PC-9 (cell line): Measurements from ENCODE around the gene CTSG. TPM values are rescaled to one million over a fixed set of nuclear protein-coding genes. Genes with fewer than 3 reads are reported as not detected.

ENCODE experiments used
- BruUV-seq: library from RNA; stranded (reverse); fragments of 400-500 nt; replicated peaks from 2 replicates; lab custom pipeline; 2021; lab: Mats Ljungman, UMichigan
- CTCF ChIA-PET: fragments of 300-600 bp; sonication (Branson Sonifier 250); formaldehyde crosslinking; loops from one replicate; lab custom pipeline; 2022; ENCODE audit warnings: antibody characterized with exemption; lab: Charles Lee
- POLR2A ChIA-PET: fragments of 300-600 bp; sonication (Branson Sonifier 250); formaldehyde crosslinking; loops from one replicate; lab custom pipeline; 2022; ENCODE audit warnings: antibody characterized with exemption; ENCODE audit not compliant: unreplicated experiment; lab: Charles Lee
- DNase-seq, 2 experiments: peaks; one replicate each; pipeline versions ENCODE4 v3.0.0 to v3.0.0-alpha.2; 2015 to 2022; ENCODE audit warnings: mixed read lengths in 1 of 2
- H2AFZ ChIP-seq: fragments of 200-600 bp; sonication (generic); 2 replicates; pipeline ENCODE4 v1.8.1; 2017; ENCODE audit warnings: antibody characterized with exemption
- H3F3A ChIP-seq: fragments of 200-600 bp; sonication (generic); 2 replicates; pipeline ENCODE4 v1.8.1; 2017; ENCODE audit warnings: antibody characterized with exemption, mild to moderate bottlenecking, low read depth; ENCODE audit not compliant: insufficient read depth
- H3K27ac ChIP-seq: fragments of 200-600 bp; sonication (generic); 2 replicates; pipeline ENCODE4 v1.6.1; 2016; ENCODE audit warnings: mixed run types
- H3K27me3 ChIP-seq: fragments of 200-600 bp; sonication (generic); 2 replicates; pipeline ENCODE4 v1.6.1; 2016; ENCODE audit warnings: low read depth, mixed run types; ENCODE audit not compliant: insufficient read depth
- H3K36me3 ChIP-seq: fragments of 200-600 bp; sonication (generic); 2 replicates; pipeline ENCODE4 v1.6.1; 2016; ENCODE audit warnings: low read depth, mixed run types
- H3K4me1 ChIP-seq: fragments of 200-600 bp; sonication (generic); replicated peaks from 2 replicates; pipeline ENCODE4 v1.6.1; 2016; ENCODE audit warnings: mixed run types; ENCODE audit not compliant: insufficient read depth
- H3K4me2 ChIP-seq: fragments of 200-600 bp; sonication (generic); 2 replicates; pipeline ENCODE4 v1.6.1; 2017; ENCODE audit warnings: mixed run types
- H3K4me3 ChIP-seq: fragments of 200-600 bp; sonication (generic); 2 replicates; pipeline ENCODE4 v1.6.1; 2016; ENCODE audit warnings: mixed run types
- H3K79me2 ChIP-seq: fragments of 200-600 bp; sonication (generic); 2 replicates; pipeline ENCODE4 v1.6.1; 2017; ENCODE audit warnings: low read depth, mixed run types
- H3K9me2 ChIP-seq: fragments of 200-600 bp; sonication (generic); 2 replicates; pipeline ENCODE4 v1.8.1; 2017; ENCODE audit warnings: mild to moderate bottlenecking; ENCODE audit not compliant: insufficient read depth
- H3K9me3 ChIP-seq: fragments of 200-600 bp; sonication (generic); 2 replicates; pipeline ENCODE4 v1.8.1; 2016; ENCODE audit warnings: low read depth; ENCODE audit not compliant: insufficient read depth
- H4K20me1 ChIP-seq: fragments of 200-600 bp; sonication (generic); 2 replicates; pipeline ENCODE4 v1.8.1; 2017; ENCODE audit not compliant: insufficient read depth
- CTCF ChIP-seq: fragments of 200-600 bp; sonication (generic); conservative IDR thresholded peaks from 2 replicates; pipeline ENCODE4 v1.6.1; 2017; ENCODE audit warnings: mixed run types, antibody characterized with exemption, mild to moderate bottlenecking, moderate library complexity
- EZH2 ChIP-seq: fragments of 200-600 bp; sonication (generic); IDR thresholded peaks from 2 replicates; pipeline ENCODE4 v1.8.0; 2017; ENCODE audit warnings: antibody characterized with exemption, low read depth
- intact Hi-C: fragments of 100-400 bp; cut with micrococcal nuclease; formaldehyde crosslinking; loops from one replicate; pipeline ENCODE4 v1.10.0; 2022; ENCODE audit not compliant: unreplicated experiment
- total RNA-seq: library from RNA; stranded (reverse); gene quantifications from 2 replicates; pipeline ENCODE4 v1.2.3, GENCODE V29; 2021

Gene CTSG
- total RNA-seq, 1 experiment from 2014 or later = not detected

- BruUV-seq = no TSS peak
- ChIA-PET CTCF (no interaction called here), POLR2A (no interaction called here)
- Histone ChIP-seq H3K4me2 (no peak overlapping the region), H3K27ac (no peak overlapping the region), H3K9me3 (no peaks in the 10 kb centered on the region), H3K4me3 (no peak overlapping the region), H3K9me2 (no peaks in the 10 kb centered on the region), H3K36me3 (no peaks in the 10 kb centered on the region), H3K79me2 (no peaks in the 10 kb centered on the region), H3K27me3 (no peaks in the 10 kb centered on the region), H2AFZ (no peak overlapping the region), H3F3A (no peaks in the 10 kb centered on the region), H4K20me1 (no peaks in the 10 kb centered on the region), H3K4me1 (no peaks in the 10 kb centered on the region)
- intact Hi-C loops = no loop called here
- TF ChIP-seq CTCF = no peak
- no peak for TF ChIP-seq EZH2
- DNase-seq = no peak
Measured at GRCh38 chr14:24566318-24566717, 9.7 kb downstream of the CTSG start.

DNA sequence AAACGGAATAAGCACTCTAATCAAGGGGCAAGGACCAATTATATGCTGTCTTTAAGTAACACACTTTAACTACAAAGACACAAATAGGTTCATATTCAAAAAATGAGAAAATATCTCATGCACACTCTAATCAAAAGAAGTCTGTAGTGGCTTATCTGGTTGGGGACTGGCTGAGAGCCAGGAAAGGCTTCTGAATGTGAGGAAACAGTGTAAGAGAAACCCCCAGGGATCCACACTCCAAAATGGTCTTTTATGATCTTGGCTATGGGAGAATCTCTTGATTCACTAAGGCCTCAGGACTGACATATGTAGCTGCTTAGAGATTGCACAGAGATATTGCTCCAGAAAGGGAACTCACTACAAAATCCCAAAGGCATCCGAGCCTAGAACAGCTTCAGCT is 10.3 kb downstream of the CTSG start:
- CTCF ChIA-PET = no interaction called here
- Histone ChIP-seq H4K20me1 (no peaks in the 10 kb centered on the region), H3K36me3 (no peaks in the 10 kb centered on the region), H2AFZ (no peak overlapping the region), H3K4me3 (no peak overlapping the region), H3K79me2 (no peaks in the 10 kb centered on the region), H3F3A (no peaks in the 10 kb centered on the region), H3K9me2 (no peaks in the 10 kb centered on the region), H3K4me2 (no peak overlapping the region), H3K9me3 (no peaks in the 10 kb centered on the region), H3K4me1 (no peaks in the 10 kb centered on the region), H3K27me3 (no peaks in the 10 kb centered on the region), H3K27ac (no peak overlapping the region)
- no peak for DNase-seq
- no TSS peak for BruUV-seq
- intact Hi-C loops = no loop called here
- POLR2A ChIA-PET = no interaction called here
- no peak for TF ChIP-seq CTCF
- no peak for TF ChIP-seq EZH2

DNA sequence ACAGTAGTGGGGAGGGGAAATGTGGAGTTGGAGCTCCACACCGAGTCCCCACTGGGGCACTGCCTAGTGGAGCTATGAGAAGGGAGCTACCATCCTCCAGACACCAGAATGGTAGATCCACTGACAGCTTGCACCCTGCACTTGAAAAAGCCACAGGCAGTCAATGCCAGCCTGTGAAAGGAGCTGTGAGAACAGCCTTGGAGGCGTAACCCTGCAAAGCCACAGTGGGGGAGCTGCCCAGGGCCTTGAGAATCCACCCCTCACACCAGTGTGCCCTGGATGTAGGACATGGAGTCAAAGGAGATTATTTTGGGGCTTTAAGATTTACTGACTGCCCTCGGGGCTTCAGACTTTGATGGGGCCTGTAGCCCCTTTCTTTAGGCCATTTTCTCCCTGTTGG is 12.5 kb downstream of the CTSG start:
- Histone ChIP-seq H4K20me1 (no peaks in the 10 kb centered on the region), H3K9me2 (no peaks in the 10 kb centered on the region), H3K79me2 (no peaks in the 10 kb centered on the region), H3K27me3 (peaks cover 6% of the 10 kb centered on the region; the same call in 1 of the 2 replicates), H3K4me3 (no peak overlapping the region), H2AFZ (no peak overlapping the region), H3K4me1 (no peaks in the 10 kb centered on the region), H3K4me2 (no peak overlapping the region), H3K27ac (no peak overlapping the region), H3F3A (no peaks in the 10 kb centered on the region), H3K9me3 (no peaks in the 10 kb centered on the region), H3K36me3 (no peaks in the 10 kb centered on the region)
- intact Hi-C loops = no loop called here
- TF ChIP-seq EZH2 (no peak), CTCF (no peak)
- ChIA-PET CTCF (no interaction called here), POLR2A (no interaction called here)
- DNase-seq = no peak
- no TSS peak for BruUV-seq
